ENCODE data around the gene DEFB119. TPM values are rescaled to one million over a fixed set of nuclear protein-coding genes. Genes with fewer than 3 reads are reported as not detected.
A peak's percentile ranks its signal among the peaks of the same experiment; 100 is the strongest.

DEFB119 gene
- total and polyA plus RNA-seq, 9 of the 15 experiments (the other 6 are each of a cell fraction or from before 2014, with no cell fraction given), result not detected

- Histone ChIP-seq H4K20me1 (replicated peaks; ENCODE audit: control insufficient read depth, insufficient read depth, low read length) (no peaks in the 10 kb centered on the region), H3K27me3 (ENCODE audit: control insufficient read depth in 2 of 2, insufficient read depth in 2 of 2, low read length in 2 of 2) (no peaks in the 10 kb centered on the region), H2AFZ (ENCODE audit: low read depth, low read length) (no peak overlapping the region), H3K4me2 (ENCODE audit: insufficient read depth, low read length) (no peak overlapping the region), H3K4me1 (replicated peaks in 1 of 2; ENCODE audit: control insufficient read depth in 2 of 2, insufficient read depth in 2 of 2, low read length in 2 of 2) (no peaks in the 10 kb centered on the region), H3K9me1 (ENCODE audit: control insufficient read depth, insufficient read depth, low read length) (no peaks in the 10 kb centered on the region), H3K9me3 (replicated peaks; ENCODE audit: control insufficient read depth, insufficient read depth, low read depth, low read length) (no peaks in the 10 kb centered on the region), H3K36me3 (ENCODE audit: control insufficient read depth, insufficient read depth, low read length) (no peaks in the 10 kb centered on the region), H3K4me3 (no peak overlapping the region), H3K79me2 (ENCODE audit: control insufficient read depth, insufficient read depth, low read length) (no peaks in the 10 kb centered on the region), H3K9ac (ENCODE audit: insufficient read depth in 1 of 2, low read depth in 2 of 2, low read length in 2 of 2) (no peak overlapping the region), H3K27ac (ENCODE audit: extremely low read depth, low read depth, low read length) (no peak overlapping the region)
- FAIRE-seq (peak; percentile 11), ATAC-seq (no peak), DNase-seq (ENCODE audit: extremely low read depth in 1 of 4, low spot score in 3 of 4) (no peak)
- TF ChIP-seq ZNF24 (IDR thresholded peaks at IDR 0.05) (no peak), POLR2G (IDR thresholded peaks at IDR 0.05; ENCODE audit: low read depth, low read length) (no peak), SMARCB1 (IDR thresholded peaks at IDR 0.05; ENCODE audit: insufficient read length, low read depth) (no peak), ZNF609 (CRISPR knock-in tag; IDR thresholded peaks at IDR 0.05; ENCODE audit: borderline replicate concordance) (no peak), PRMT5 (CRISPR knock-in tag; IDR thresholded peaks at IDR 0.05) (no peak), HDAC6 (IDR thresholded peaks at IDR 0.05; ENCODE audit: low read depth, low read length) (no peak), HNRNPL (IDR thresholded peaks at IDR 0.05; ENCODE audit: low read depth, low read length) (no peak), MBD1 (CRISPR knock-in tag; IDR thresholded peaks at IDR 0.05) (no peak), MXD1 (CRISPR knock-in tag; IDR thresholded peaks at IDR 0.05; ENCODE audit: borderline replicate concordance, poor library complexity, severe bottlenecking) (no peak), ZNF583 (CRISPR knock-in tag; IDR thresholded peaks at IDR 0.05) (no peak)
- intact Hi-C loops (cut with micrococcal nuclease), result no loop called here
- BruUV-seq (replicated peaks), result no TSS peak
- ChIA-PET CTCF (ENCODE audit: low intra/inter-chr PET ratio) (no interaction called here), POLR2A (interaction anchor here (0.8 kb wide), 1 partner anchor 9 kb away, joined by 3 read pairs; no protein-coding TSS in a partner anchor)
- 0% methylated on average over 1 of the region's 1 CpG for WGBS (ENCODE audit: insufficient coverage, low coverage, missing lambda C conversion rate)
- in situ Hi-C loops (cut with MboI), result no loop called here
These were observed 13.5 kb upstream of the DEFB119 start for GRCh38 chr20:31403886-31404285.
